ENCODE data around the gene MXI1.

- TF ChIP-seq CTCF (IDR thresholded peaks at IDR 0.05), result no peak
- no peak for TF ChIP-seq EP300 (IDR thresholded peaks at IDR 0.05)
- TF ChIP-seq POLR2A (IDR thresholded peaks at IDR 0.05), result no peak
Observed at GRCh38 chr10:110327262-110327914, 120.0 kb downstream of the MXI1 start.
